ENCODE data around the gene MAP4K1. TPM values are rescaled to one million over a fixed set of nuclear protein-coding genes. Genes with fewer than 3 reads are reported as not detected.

The MAP4K1 gene
- total and polyA plus RNA-seq, 2 of the 13 experiments (the other 11 are each of a cell fraction or from before 2014, with no cell fraction given): 0.24 to 0.89 TPM

- Histone ChIP-seq H3K27me3 (ENCODE audit: control insufficient read depth in 1 of 2, insufficient read depth in 2 of 2, low read length in 2 of 2) (no peaks in the 10 kb centered on the region; a peak in 2 of 5 replicates), H2AFZ (ENCODE audit: low read length) (no peak overlapping the region), H4K20me1 (ENCODE audit: insufficient read depth, low read length) (no peaks in the 10 kb centered on the region), H3K9ac (ENCODE audit: insufficient read depth, low read depth, low read length) (no peak overlapping the region), H3K36me3 (replicated peaks in 1 of 2; ENCODE audit: control insufficient read depth in 1 of 2, insufficient read depth in 2 of 2, low read length in 2 of 2) (no peaks in the 10 kb centered on the region), H3K79me2 (ENCODE audit: insufficient read depth, low read length) (no peaks in the 10 kb centered on the region), H3K4me2 (ENCODE audit: low read depth, low read length) (no peak overlapping the region), H3K9me3 (ENCODE audit: low read length) (no peaks in the 10 kb centered on the region), H3K4me3 (replicated peaks in 1 of 3; ENCODE audit: insufficient read depth in 1 of 3, low read depth in 2 of 3, low read length in 3 of 3) (no peak overlapping the region), H3K27ac (ENCODE audit: extremely low read length, insufficient read depth, low read length) (no peak overlapping the region), H3K4me1 (ENCODE audit: insufficient read depth, low read length) (no peaks in the 10 kb centered on the region)
- DNase-seq (ENCODE audit: low spot score) (no peak), FAIRE-seq (no peak), ATAC-seq (no peak)
- ChIA-PET CTCF (ENCODE audit: low intra/inter-chr PET ratio, low total read pairs) (no interaction called here), POLR2A (interaction anchor here (0.6 kb wide), 1 partner anchor 31 kb away, joined by 3 read pairs; the partner anchor contains the start of gene EIF3K)
- no peak for TF ChIP-seq REL (CRISPR knock-in tag; conservative IDR thresholded peaks at IDR 0.05)
- TF ChIP-seq ZNF670 (CRISPR knock-in tag; IDR thresholded peaks at IDR 0.05; ENCODE audit: borderline replicate concordance): no peak
- TF ChIP-seq ARHGAP35 (CRISPR knock-in tag; IDR thresholded peaks at IDR 0.05; ENCODE audit: borderline replicate concordance): no peak
- no peak for TF ChIP-seq GATAD1 (CRISPR knock-in tag; IDR thresholded peaks at IDR 0.05)
- no peak for TF ChIP-seq ZNF782 (CRISPR knock-in tag; IDR thresholded peaks at IDR 0.05; ENCODE audit: borderline replicate concordance)
- TF ChIP-seq HOMEZ (CRISPR knock-in tag; IDR thresholded peaks at IDR 0.05; ENCODE audit: low read depth): no peak
- TF ChIP-seq FOXO1 (CRISPR knock-in tag; IDR thresholded peaks at IDR 0.05): no peak
- 0% methylated on average over 2 of the region's 2 CpGs for WGBS (ENCODE audit: low lambda C conversion rate)
- no TSS peak for BruUV-seq (replicated peaks)
- intact Hi-C loops (cut with micrococcal nuclease; ENCODE audit: unreplicated experiment) (no loop called here), in situ Hi-C loops (cut with HindIII; ENCODE audit: extremely low pct_ligation_motif_present, low pct_unique_long_range_greater_than_20kb) (no loop called here)
These were observed 30.2 kb downstream of the MAP4K1 start for GRCh38 chr19:38587562-38587961.

DNA sequence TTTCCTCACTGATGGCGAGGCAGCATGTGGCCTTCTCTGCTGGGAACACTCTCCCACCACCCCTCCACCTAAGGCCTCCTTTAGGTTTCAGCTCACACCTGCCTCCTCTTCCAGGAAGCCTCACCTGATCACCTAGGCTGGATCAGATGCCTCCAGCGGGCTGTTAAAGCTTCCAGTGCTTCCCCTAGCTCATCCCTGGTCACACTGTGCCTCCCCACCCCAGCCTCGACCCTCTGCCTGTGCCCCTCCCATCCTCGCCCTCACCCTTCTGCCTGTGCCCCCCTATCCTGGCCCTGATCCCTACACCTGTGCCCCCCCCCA lies 33.8 kb downstream of the MAP4K1 start:
- ATAC-seq (no peak), FAIRE-seq (no peak), DNase-seq (ENCODE audit: low spot score) (no peak)
- no peak overlapping the region for H3K27ac ChIP-seq (ENCODE audit: extremely low read length, insufficient read depth, low read length)
- intact Hi-C loops (cut with micrococcal nuclease; ENCODE audit: unreplicated experiment): no loop called here
- no TSS peak for BruUV-seq (replicated peaks)
- H2AFZ ChIP-seq (ENCODE audit: low read length): no peak overlapping the region
- H4K20me1 ChIP-seq (ENCODE audit: insufficient read depth, low read length): no peaks in the 10 kb centered on the region
- H3K27me3 ChIP-seq (ENCODE audit: control insufficient read depth in 1 of 2, insufficient read depth in 2 of 2, low read length in 2 of 2): no peaks in the 10 kb centered on the region; a peak in 3 of 5 replicates
- 8% methylated on average over 4 of the region's 4 CpGs for WGBS (ENCODE audit: low lambda C conversion rate)
- ChIA-PET CTCF (ENCODE audit: low intra/inter-chr PET ratio, low total read pairs) (no interaction called here), POLR2A (no interaction called here)
- in situ Hi-C loops (cut with HindIII; ENCODE audit: extremely low pct_ligation_motif_present, low pct_unique_long_range_greater_than_20kb): no loop called here
- no peaks in the 10 kb centered on the region for H3K79me2 ChIP-seq (ENCODE audit: insufficient read depth, low read length)
- no peaks in the 10 kb centered on the region for H3K36me3 ChIP-seq (replicated peaks in 1 of 2; ENCODE audit: control insufficient read depth in 1 of 2, insufficient read depth in 2 of 2, low read length in 2 of 2)
- H3K4me1 ChIP-seq (ENCODE audit: insufficient read depth, low read length): no peaks in the 10 kb centered on the region
- H3K4me3 ChIP-seq (replicated peaks in 1 of 3; ENCODE audit: insufficient read depth in 1 of 3, low read depth in 2 of 3, low read length in 3 of 3): no peak overlapping the region
- H3K4me2 ChIP-seq (ENCODE audit: low read depth, low read length): no peak overlapping the region
- H3K9me3 ChIP-seq (ENCODE audit: low read length): no peaks in the 10 kb centered on the region
- no peak overlapping the region for H3K9ac ChIP-seq (ENCODE audit: insufficient read depth, low read depth, low read length)
- TF ChIP-seq TBX2 (CRISPR knock-in tag; IDR thresholded peaks at IDR 0.05; ENCODE audit: borderline replicate concordance) (no peak), NRL (CRISPR knock-in tag; IDR thresholded peaks at IDR 0.05; ENCODE audit: borderline replicate concordance) (no peak), CENPT (CRISPR knock-in tag; IDR thresholded peaks at IDR 0.05; ENCODE audit: low read depth) (no peak), HMG20A (CRISPR knock-in tag; IDR thresholded peaks at IDR 0.05; ENCODE audit: borderline replicate concordance) (no peak), ZNF543 (CRISPR knock-in tag; IDR thresholded peaks at IDR 0.05) (no peak), RNF219 (CRISPR knock-in tag; IDR thresholded peaks at IDR 0.05) (no peak)
- TF ChIP-seq, protein P1, sequence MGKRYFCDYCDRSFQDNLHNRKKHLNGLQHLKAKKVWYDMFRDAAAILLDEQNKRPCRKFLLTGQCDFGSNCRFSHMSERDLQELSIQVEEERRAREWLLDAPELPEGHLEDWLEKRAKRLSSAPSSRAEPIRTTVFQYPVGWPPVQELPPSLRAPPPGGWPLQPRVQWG (CRISPR knock-in tag; IDR thresholded peaks at IDR 0.05; ENCODE audit: borderline replicate concordance, low read depth): no peak
- TF ChIP-seq, protein P2, sequence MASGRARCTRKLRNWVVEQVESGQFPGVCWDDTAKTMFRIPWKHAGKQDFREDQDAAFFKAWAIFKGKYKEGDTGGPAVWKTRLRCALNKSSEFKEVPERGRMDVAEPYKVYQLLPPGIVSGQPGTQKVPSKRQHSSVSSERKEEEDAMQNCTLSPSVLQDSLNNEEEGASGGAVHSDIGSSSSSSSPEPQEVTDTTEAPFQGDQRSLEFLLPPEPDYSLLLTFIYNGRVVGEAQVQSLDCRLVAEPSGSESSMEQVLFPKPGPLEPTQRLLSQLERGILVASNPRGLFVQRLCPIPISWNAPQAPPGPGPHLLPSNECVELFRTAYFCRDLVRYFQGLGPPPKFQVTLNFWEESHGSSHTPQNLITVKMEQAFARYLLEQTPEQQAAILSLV (CRISPR knock-in tag; IDR thresholded peaks at IDR 0.05; ENCODE audit: borderline replicate concordance): no peak

Data from HepG2 (cell line).